Measurements from ENCODE around the gene GRK1.
"Not testable (repeated sequence)": the region's sequence is repeated elsewhere in the genome, so short reads cannot be mapped to it uniquely, and the experiment has no call there.

Gene GRK1

GRCh38 chr13:113667771-113668490 lies 912 bp downstream of the GRK1 start:
- DNase-seq = no peak

GRCh38 chr13:113668491-113668971 lies 1.5 kb downstream of the GRK1 start:
- DNase-seq = no peak

- DNase-seq = no peak
These were observed 2.3 kb downstream of the GRK1 start for GRCh38 chr13:113669231-113669754.

- no peak for DNase-seq
These were observed 2.8 kb downstream of the GRK1 start for GRCh38 chr13:113669755-113670341.

GRCh38 chr13:113670541-113670940 lies 3.5 kb downstream of the GRK1 start:
- DNase-seq = no peak

- DNase-seq = no peak
These were observed 4.3 kb downstream of the GRK1 start for GRCh38 chr13:113671066-113672001.

- DNase-seq = no peak
These were observed 5.1 kb downstream of the GRK1 start for GRCh38 chr13:113672002-113672651.

GRCh38 chr13:113722921-113723320 lies 55.9 kb downstream of the GRK1 start:
- DNase-seq = no peak

GRCh38 chr13:113723410-113724015 lies 56.5 kb downstream of the GRK1 start:
- DNase-seq = peak; percentile 55

- no peak for DNase-seq
These were observed 57.2 kb downstream of the GRK1 start for GRCh38 chr13:113724016-113724758.

- peak; percentile 53 for DNase-seq
These were observed 57.8 kb downstream of the GRK1 start for GRCh38 chr13:113724780-113725315.

- not testable (repeated sequence) for DNase-seq
These were observed 58.5 kb downstream of the GRK1 start for GRCh38 chr13:113725329-113726105.

GRCh38 chr13:113726106-113726821 lies 59.2 kb downstream of the GRK1 start:
- DNase-seq = not testable (repeated sequence)

GRCh38 chr13:113726961-113727411 lies 60.0 kb downstream of the GRK1 start:
- DNase-seq = no peak

GRCh38 chr13:113728571-113729054 lies 61.6 kb downstream of the GRK1 start:
- DNase-seq = no peak

GRCh38 chr13:113729187-113730019 lies 62.4 kb downstream of the GRK1 start:
- no peak for DNase-seq

GRCh38 chr13:113730258-113730691 lies 63.3 kb downstream of the GRK1 start:
- no peak for DNase-seq

- DNase-seq = no peak
These were observed 63.8 kb downstream of the GRK1 start for GRCh38 chr13:113730831-113731191.

All from hematopoietic multipotent progenitor cell treated with erythropoietin and hydrocortisone succinate and interleukin-3 and kit ligand, for 8 days (in vitro differentiated cells).